GM23248 (cell line): ENCODE data around the gene PTRH1.

Experiments
- EZH2 ChIP-seq: fragments of 200-600 bp; sonication (generic); IDR thresholded peaks from 2 replicates; pipeline ENCODE4 v1.6.1; 2018; ENCODE audit warnings: antibody characterized with exemption, mild to moderate bottlenecking; ENCODE audit not compliant: insufficient read depth, poor library complexity, severe bottlenecking
- EZH2phosphoT487 ChIP-seq: fragments of 200-600 bp; sonication (generic); IDR thresholded peaks from 2 replicates; pipeline ENCODE4 v1.6.1; 2018; ENCODE audit warnings: antibody characterized with exemption, moderate library complexity, mild to moderate bottlenecking, low read depth; ENCODE audit not compliant: insufficient read depth

GRCh38 chr9:127739614-127740330, 24.3 kb upstream of the PTRH1 start:
- TF ChIP-seq EZH2 (no peak), EZH2phosphoT487 (no peak)
